Midbrain (tissue), 1 donor: ENCODE measurements around the gene OR51S1.
"Not testable (repeated sequence)": the region's sequence is repeated elsewhere in the genome, so short reads cannot be mapped to it uniquely, and the experiment has no call there.

Experiments used
- DNase-seq: peaks from one replicate; lab custom pipeline; 2025; lab: John Stamatoyannopoulos, UW

Gene OR51S1

DNA sequence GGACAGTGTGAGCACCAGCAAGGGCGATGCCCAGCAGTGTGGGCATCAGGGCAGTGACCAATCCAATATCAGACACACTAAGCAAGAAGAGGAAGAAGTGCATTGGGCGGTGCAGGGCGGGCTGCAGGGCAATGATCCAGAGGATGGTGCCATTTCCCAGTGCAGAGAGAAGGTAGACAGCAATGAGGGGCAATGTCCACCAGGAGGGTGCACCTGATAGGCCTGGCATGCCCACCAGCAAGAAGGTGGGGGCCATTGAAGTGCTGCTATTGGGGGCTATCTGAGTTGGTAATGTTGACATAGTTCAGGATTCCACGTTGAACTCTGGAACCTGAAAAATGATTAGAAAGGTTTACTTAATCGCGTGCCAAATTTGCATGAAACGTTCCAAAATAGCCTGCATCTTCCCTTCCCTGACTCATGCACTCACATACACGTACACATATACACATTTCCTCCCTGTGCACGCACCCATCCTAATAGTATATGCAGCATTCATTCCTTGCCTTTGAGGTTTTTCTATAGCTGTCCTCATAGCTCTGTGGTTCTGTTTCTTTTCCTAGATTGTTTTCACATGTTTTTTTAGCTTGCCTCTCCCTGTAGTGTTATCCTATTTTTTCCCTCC is at the start of gene OR51S1:
TSS of gene OR51S1 (minus strand) at position 301 of the 625 bp plus-strand sequence. CDS start at position 301, 0 bp downstream.
- DNase-seq = no peak

- no peak for DNase-seq
These were observed 43.1 kb upstream of the OR51S1 start for GRCh38 chr11:4891996-4892640.

DNA sequence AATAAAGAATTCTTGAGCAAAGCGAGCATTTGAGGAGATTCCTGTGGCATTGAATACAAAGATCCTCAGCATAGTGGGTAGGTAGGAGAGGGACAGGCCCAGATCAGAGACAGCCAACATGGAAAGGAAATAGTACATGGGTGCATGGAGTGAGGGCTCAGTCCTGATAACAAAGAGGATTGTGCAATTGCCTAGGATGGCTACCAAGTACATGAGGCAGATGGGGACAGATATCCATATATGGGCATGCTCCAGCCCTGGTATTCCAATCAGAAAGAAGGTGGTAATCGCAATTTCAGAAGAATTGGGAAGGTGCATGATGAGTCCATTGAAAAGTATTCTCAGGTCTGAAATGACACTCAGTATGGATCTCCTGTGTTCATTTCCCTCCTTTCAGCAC is 41.3 kb upstream of the OR51S1 start:
- no peak for DNase-seq

DNA sequence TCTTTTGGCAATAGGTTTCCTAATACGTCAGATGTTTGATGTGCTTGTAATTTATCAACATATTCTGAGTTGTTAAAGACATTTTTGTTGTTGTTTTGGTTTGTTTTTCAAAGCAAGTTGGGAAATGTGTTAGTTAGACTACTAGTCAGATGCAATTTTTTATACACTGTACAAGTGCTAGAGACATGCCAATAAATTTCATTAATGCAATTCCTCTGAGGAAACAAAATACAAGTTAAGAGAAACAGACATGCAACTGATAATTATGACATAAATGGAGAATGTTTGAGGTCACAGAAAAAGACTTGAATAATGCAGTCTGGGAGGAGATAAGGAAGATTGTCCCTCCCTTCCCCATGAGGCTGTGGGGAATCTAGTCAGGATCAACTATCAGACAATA is 38.6 kb upstream of the OR51S1 start:
- DNase-seq = no peak

DNA sequence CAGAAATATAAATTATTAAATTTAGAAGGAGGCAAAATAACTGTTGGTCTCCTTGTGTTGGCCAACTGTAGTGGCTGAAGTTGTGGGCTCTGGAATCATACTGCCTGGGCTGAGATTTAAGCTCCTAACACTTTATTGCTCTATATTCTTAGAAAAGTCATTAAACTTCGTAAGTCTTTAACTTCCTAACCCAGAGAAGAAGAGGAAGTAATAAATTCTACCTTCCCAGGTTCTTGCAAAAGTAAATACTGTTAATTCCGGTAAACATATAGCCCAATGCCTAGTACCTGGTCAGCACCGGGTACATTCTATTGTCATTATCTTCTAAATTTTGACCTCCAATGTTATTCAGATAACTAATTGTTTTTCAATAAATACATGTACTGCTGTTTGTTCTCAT is 37.2 kb upstream of the OR51S1 start:
- no peak for DNase-seq

GRCh38 chr11:4884361-4884760 is 35.4 kb upstream of the OR51S1 start:
- DNase-seq = no peak

GRCh38 chr11:4882543-4882942 is 33.5 kb upstream of the OR51S1 start:
- no peak for DNase-seq

DNA sequence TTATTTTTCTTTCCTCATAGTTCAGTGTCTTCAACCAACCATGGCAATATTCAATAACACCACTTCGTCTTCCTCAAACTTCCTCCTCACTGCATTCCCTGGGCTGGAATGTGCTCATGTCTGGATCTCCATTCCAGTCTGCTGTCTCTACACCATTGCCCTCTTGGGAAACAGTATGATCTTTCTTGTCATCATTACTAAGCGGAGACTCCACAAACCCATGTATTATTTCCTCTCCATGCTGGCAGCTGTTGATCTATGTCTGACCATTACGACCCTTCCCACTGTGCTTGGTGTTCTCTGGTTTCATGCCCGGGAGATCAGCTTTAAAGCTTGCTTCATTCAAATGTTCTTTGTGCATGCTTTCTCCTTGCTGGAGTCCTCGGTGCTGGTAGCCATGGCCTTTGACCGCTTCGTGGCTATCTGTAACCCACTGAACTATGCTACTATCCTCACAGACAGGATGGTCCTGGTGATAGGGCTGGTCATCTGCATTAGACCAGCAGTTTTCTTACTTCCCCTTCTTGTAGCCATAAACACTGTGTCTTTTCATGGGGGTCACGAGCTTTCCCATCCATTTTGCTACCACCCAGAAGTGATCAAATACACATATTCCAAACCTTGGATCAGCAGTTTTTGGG is 33.0 kb upstream of the OR51S1 start, which contains the start of gene OR51T1:
TSS of gene OR51T1 (plus strand) at position 41 of the 641 bp plus-strand sequence. CDS start at position 41, 0 bp downstream.
- DNase-seq = no peak

DNA sequence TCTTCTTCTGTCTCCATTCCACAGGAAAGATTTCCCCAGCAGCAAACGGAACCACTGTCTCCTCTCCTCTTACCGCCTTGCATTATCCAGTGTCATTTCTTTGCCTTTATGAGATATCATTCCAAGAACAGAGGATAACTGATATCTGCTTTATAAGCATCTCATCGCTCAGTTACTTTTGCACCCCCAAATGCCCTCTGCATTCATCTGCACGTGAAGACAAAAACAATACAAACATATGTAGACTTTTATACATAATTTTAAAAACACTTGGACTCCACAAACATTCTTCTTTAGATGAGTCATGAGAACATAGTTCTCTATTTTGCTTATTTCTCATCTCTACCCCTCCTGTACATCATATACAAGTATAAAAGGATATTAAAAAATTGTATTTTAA is 32.2 kb upstream of the OR51S1 start:
- DNase-seq = no peak

DNA sequence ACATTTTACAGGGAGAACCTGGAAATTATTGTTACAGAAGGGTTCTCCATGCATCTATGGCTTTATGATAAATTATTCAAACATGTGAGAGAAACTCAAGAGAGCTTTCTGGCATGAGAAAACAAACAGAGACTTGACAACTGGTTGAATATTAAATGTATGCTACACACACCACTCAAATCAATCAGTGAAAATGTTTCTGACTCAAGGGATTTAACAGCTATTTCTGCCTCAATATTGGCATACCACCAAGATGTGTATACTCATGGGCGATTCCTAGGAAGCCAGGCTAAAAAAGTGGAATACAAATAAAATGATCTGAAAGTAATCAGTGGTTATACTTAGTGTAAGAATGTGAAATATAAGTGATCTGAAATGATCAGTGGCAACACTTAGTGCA is 16.8 kb upstream of the OR51S1 start:
- DNase-seq = no peak

DNA sequence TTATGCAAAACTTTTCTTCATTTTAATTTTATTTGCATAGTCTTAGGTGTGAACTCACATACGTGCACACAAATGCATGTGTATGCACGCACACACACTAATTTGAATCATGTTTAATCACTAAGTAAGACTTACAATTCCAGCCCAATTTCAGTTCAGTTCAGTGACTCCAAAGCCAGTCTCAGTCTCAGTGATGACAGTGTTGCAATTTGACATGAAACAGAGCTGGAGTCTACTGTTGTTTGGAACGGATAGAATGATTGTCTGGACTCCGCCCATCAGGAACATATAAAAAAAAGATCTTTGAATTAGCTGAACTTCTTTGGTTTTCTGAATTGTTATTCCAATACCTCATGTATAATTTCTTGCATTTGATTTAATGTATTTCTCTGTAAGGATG is 14.9 kb upstream of the OR51S1 start:
- DNase-seq = no peak

- no peak for DNase-seq
These were observed 13.6 kb upstream of the OR51S1 start for GRCh38 chr11:4862447-4863236.

- not testable (repeated sequence) for DNase-seq
These were observed 5.3 kb upstream of the OR51S1 start for GRCh38 chr11:4854286-4854685.

GRCh38 chr11:4851033-4851432 is 2.0 kb upstream of the OR51S1 start:
- DNase-seq = no peak

GRCh38 chr11:4839851-4840549 is 9.0 kb downstream of the OR51S1 start:
- DNase-seq = no peak

DNA sequence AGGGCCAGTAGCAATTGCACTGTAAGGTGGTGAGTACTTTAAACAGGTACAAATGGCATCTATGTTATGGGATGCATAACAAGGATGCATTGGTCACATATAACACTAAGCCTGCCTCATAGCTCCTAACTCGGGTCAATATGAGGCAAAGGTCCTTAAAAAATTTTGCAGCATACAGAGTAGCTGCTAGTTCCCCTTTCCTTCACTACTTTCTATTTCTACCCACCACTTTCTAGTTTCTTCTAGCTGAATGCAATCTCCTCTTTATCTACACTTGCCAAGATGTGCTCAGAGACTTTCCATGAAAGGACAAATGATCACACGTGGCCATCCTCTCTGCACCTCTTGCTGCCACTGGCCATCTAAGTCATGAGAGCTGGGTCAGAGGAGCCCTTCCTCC is 18.1 kb downstream of the OR51S1 start:
- no peak for DNase-seq

- no peak for DNase-seq
These were observed 18.7 kb downstream of the OR51S1 start for GRCh38 chr11:4830346-4830745.

- DNase-seq = no peak
These were observed 22.6 kb downstream of the OR51S1 start for GRCh38 chr11:4826425-4826824.

GRCh38 chr11:4825132-4825531 is 23.9 kb downstream of the OR51S1 start:
- no peak for DNase-seq

GRCh38 chr11:4821021-4821420 is 28.0 kb downstream of the OR51S1 start, which contains the start of gene OR51F2:
Gene OR51F2 (plus strand): TSS chr11:4821321. CDS start chr11:4821422, 101 bp downstream.
- no peak for DNase-seq

- DNase-seq = no peak
These were observed 39.8 kb downstream of the OR51S1 start for GRCh38 chr11:4809246-4809645.

DNA sequence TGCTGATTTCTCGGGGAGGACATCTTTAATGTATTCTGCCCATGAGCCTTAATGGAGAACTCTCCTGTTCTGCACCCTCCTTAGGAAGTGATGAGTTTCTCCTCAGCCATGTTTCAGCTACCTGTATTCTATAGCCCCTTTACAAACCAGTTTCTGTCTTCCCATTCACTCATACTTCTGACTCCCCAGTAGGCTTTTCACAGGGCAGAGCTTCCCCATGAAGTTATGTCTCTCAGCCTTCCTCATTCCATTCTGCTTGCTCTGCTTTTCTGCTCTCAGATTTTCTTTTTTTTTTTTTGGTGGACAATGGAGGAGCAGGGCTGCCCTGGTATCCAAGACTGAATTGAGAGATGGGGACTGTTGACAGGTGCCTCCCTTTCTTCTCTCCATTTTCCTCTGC is 40.5 kb downstream of the OR51S1 start:
- DNase-seq = no peak
